Stimulated activated naive CD8-positive, alpha-beta T cell treated with anti-CD3 and anti-CD28 coated beads, Interleukin-15, Interleukin-2, amounts not matched to agents 100 U/mL and 50 U/mL, for 24 hours (primary cell): Measurements from ENCODE around the gene HOXA4.

Experiments
- ATAC-seq: fragments of 150-1000 bp; cut with Tn5 transposase; one replicate; pipeline ENCODE4 v1.10.0; 2021
- DNase-seq: peaks from one replicate; pipeline ENCODE4 v3.0.0; 2021

Gene HOXA4

DNA sequence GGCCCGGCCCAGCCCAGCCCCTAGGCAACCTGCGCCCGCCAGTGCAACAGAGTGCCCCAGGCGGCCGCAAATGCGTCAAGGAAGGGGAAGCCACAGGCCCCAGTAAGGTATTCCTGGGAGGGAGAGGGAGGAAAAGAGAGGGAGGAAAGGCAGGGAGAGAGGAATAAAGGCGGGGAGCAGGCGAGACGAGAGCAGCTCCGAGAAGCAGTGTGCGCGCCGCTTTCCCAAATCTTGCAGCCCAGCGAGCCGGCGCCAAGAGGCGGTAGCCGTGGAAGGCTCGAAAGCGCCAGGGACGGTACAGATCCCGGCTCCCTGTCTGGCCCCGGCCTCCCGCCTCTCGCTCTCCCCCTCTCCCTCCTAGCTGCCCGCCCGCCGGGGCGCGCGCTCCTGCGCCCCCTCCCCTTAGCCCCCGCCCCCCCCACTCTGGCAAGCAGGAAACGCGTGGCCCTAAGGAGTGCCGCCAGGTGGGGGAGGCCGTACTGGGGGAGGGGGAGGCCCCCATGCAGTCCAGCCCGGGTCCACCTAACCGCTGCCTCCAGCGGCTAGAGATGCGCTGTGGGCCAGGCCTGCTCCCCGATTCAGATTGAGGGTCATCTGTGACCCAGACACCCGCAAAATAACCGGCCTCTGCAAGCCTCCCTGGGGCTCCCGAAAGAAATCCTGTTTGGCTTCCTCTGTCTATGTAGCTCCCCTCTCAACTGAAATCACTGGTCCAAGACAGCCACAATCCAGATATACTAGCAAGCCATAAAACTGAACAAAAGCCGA is 39.3 kb upstream of the HOXA4 start:
- ATAC-seq (no peak), DNase-seq (no peak)

DNA sequence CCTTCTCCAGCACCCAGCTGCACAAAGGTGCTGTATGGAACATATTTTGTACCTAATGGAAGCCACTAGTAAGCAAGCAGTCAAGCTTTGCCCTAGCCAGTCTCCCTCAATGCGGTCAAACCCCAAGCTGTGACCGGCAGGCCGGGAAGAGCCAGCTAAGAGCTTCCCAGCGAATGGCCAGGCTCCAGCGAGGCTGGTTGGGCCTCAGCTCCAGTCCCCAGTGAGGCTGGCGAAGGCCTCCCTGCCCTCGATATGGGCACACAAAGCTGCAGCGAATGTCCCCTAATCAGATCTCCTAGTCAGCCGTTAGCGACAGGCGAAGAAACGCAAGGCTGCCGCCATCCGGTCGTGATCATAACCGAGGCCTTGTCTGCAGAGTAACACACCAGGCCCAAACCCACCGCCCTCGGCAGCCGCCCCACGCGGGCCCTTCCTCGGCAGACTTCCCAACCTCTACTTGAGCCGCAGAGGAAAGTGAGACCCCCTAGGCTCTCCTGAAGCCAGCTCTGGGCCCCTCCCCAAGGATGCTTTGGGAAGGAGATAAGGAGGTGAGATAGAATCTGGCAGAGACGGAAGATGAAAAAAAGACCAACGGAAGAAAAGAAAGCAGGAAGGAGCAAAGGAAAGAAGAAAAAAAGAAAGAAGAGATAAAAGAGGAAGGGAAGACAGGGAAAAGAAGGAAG is 37.8 kb upstream of the HOXA4 start:
- DNase-seq = no peak
- ATAC-seq = no peak

DNA sequence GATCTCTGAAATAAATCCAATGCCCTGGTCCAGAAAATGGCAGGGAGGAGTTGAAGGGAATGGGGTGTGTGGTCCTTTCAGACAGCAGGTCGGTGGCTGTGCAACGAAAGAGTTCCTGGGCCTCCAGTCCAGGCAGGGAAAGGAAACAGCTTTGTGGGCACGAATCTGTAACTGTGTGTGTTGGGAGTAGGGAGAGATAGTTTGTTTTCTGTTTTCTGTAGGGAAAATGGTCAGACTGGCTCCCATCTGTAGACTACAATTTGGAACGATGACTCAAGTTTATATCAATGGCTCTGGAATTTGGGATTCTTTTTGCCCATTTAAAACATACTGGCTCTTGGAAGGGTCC is 37.3 kb upstream of the HOXA4 start:
- ATAC-seq (no peak), DNase-seq (no peak)

DNA sequence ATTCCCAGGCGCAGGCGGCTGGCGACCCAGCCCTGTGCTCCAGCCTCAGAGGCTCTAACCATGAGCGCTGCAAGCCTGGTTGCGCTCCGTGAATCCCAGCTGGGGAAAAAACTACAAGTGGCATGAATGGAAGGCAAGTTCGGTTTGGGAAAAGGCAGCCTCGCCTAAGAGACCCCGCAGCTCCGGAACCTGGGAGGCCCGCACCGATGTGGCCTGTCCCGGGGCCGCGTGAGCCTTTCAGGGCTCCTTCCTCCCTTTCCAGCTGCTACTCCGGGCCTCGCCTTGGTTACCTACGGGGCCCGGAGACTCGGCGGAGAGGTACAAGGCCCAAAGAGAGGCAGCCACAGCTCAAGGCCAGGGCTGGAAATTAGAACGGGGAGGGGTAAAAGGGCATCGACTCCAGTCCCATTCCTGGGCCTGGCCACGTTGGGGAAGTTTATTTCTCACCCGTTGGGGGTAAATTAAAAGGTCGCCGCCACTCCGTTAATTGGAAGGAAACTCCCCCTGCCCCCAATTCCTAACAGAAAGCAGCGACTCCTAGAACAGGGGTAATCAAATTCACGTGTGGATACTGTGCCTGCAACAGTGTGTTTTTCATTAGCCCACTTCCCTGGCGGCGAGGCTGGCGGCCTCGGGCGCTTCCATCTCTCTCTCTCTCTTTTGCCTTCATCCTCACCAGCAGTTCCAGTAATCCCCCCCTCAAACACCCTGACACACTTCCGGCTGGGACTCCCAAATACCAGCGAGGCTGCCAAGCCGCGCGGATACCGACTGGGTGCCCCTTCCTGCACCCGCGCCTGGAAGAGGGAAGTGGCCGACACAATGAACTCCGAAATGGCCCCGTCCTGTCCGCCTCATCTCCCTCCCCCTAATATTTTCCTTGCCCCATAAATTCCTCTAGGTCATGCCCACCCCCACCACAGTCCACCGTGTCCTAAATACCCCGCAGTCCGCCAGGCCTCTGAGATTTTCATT is 36.3 kb upstream of the HOXA4 start:
- DNase-seq = no peak
- no peak for ATAC-seq

DNA sequence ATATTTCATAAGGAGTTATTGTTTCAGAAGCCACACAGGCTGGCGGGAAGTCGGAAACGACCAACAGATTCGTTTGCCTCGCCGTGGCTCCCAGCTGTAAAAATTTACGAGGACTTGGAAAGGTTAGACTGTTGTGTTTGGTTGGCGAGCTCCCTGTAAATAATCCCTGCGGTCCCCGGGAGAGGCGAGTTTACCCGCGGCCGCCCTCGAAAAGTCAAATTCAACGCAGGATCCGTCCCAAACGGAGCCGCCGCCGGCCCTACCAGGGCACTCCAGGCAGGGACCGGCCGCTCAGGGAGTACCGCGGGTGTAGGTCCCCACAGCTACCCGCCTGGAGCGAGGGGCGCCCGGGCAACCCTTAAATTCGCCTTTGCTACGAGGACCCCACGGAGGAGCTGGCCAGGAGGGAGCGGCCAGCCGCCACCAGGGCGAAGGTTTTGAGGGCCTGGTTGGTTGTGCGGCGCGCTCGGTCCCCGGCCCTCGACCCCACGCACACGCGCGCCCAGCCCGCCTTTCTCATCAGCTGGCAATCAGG is 35.5 kb upstream of the HOXA4 start:
- no peak for DNase-seq
- ATAC-seq = no peak

DNA sequence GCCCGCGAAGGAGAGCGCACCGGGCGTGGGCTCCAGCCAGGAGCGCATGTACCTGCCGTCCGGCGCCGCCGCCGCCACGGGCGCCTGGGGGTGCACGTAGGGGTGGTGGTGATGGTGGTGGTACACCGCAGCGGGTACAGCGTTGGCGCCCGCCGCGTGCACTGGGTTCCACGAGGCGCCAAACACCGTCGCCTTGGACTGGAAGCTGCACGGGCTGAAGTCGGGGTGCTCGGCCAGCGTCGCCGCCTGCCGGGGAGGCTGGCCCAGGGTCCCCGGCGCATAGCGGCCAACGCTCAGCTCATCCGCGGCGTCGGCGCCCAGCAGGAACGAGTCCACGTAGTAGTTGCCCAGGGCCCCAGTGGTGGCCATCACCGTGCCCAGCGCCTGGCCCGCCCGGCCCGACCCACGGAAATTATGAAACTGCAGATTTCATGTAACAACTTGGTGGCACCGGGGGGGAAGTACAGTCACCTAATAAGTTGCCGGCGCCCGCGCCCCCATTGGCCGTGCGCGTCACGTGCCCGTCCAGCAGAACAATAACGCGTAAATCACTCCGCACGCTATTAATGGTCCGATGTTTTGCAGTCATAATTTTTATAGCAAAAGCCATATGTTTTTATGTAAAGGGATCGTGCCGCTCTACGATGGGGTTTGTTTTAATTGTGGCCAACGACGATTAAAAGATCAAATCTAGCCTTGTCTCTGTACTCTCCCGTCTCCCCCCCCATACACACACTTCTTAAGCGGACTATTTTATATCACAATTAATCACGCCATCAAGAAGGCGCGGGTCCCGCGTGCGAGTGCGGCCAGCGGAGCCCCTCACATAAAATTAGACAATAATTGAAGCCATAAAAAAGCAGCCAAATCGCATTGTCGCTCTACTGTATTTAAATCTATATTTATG is 34.8 kb upstream of the HOXA4 start, which contains the start of gene HOXA9:
TSS of gene HOXA9 (minus strand) at position 449 of the 907 bp plus-strand sequence. CDS start at position 369, 80 bp downstream.
- ATAC-seq (no peak), DNase-seq (no peak)

DNA sequence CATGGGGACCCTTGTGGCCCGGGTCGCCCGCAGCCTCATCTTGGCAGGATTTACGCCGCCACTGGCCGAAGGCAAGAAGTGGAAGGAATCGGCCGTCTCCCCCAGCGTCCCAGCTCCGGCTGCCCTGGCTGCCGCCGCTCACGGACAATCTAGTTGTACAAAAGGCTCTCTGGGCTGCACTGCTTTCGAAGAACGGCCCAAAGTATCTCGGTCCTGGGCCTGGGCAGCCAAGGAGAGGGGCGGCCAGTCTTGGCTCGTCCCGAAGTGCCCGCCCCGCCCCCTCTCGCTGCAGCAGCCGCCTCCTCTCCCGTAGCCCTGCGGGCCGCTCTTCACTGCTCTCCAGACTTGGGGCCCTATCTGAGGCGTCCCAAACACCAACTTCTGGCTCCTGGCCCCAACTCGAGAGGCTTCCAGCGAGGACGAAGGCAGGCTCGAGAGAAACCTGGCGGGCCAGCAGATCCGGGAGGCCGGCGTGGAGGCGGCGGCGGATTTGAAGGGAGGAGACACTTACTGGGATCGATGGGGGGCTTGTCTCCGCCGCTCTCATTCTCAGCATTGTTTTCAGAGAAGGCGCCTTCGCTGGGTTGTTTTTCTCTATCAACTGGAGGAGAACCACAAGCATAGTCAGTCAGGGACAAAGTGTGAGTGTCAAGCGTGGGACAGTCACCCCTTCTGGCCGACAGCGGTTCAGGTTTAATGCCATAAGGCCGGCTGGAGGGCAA is 34.0 kb upstream of the HOXA4 start:
- ATAC-seq (no peak), DNase-seq (no peak)

DNA sequence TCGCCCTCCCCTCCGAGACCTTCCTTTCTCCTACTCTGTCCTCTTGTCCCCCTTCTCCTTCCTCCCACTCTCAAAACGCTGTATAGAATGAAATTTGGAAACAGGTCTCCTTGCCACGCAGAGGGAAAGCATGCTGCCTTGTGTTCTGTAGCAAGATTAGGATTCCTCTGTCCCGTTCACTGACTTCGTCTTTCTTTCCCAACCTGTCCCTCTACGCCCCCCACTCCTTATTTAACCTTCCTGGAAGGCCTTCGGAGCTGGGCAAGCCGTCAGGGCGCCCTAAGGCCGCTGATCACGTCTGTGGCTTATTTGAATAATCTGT is 33.4 kb upstream of the HOXA4 start:
- no peak for DNase-seq
- ATAC-seq = no peak

DNA sequence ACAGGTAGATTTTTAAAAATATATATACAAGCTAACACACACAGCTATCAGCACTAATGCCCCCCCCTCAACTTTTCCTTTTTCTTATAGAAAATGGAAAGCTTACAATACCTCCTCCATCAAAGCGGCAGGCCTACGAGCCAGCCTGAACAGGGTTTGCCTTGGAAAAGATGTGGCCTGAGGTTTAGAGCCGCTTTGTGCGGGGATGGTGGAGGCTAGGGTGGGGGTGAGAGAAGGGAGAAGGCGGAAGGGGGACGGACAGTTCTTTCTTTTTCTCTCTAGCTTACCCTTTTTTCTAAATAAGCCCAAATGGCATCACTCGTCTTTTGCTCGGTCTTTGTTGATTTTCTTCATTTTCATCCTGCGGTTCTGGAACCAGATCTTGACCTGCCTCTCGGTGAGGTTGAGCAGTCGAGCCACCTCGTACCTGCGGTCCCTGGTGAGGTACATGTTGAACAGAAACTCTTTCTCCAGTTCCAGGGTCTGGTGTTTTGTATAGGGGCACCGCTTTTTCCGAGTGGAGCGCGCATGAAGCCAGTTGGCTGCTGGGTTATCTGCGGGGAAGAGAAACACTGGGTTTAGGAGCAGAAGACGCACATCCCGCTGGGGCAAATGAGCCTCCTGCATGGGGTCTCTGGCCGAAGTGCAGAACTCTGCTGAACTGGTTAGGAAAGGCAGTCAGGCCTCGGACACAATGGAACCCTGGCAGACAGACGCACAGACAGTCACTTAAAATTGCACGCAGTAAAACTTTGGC is 32.9 kb upstream of the HOXA4 start:
- DNase-seq = no peak
- ATAC-seq = no peak

DNA sequence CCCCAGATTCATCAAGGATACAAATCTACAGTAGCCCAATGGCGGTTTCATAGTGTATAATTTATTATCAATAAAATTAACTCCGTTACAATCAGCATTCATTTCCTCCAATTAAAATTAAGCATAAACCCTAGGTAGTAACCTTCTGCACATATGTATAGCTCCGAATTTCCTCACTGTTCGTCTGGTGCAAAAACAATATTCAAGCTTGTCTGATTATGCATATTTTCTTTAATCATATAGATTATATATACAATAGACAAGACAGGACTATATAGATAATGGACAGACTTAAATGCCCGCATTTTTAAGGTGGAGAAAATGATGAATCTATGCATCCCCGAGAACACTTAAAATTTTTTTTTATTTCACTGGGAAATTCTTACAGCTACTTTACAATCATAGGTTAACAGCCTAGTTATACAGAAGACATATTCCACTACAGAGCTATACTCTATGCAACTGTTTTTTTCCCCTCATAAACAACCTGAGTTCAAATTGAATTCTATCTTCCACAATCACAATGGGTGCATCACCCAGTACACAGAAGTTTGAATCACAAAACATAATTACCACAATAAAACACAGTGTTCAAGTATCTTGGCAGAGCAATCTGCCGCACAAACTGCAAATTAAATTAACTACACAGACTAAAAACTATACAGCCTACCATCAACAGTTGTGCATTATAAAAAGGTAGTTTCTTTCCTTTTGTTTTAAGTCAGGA is 32.2 kb upstream of the HOXA4 start:
- DNase-seq (no peak), ATAC-seq (no peak)

DNA sequence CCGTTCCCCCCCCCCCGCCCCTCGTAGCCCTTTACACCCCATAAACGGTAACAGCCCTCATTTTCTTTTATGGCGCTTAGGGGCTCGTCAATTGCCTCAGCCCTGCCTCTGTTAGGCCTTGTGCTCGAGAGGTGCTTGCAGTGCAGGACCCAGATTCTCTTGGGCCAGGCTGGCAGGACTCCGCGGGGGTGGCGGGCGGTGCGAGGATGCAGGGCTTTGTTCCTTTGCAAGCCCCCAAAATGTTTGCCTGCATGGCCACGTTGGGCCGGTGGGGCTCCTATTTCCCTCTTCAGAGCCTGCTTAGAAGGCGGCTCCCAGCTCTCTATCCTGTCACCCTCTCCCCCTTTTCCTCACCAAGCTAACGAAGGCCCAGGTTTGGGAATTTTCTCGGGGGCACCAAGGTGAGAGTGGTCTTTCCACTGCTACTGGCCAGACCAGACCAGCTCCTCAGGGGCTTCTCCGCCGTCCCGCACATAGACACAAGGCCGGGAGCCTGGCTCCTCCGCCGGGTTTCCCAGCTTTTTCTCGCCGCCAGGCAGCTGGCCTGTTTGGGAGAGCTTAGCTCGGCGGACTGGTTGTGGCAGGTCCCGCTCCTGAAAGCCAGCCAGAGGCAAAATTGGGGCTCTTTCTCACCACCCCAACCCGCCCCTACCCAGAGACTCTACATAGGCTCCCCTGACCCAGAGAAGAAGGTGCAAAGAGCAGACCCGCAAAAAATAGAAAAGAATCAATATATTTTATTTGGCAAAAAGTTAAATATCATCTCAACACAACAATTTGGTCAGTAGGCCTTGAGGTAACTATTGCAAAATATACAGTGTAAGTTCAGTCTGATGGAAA is 31.4 kb upstream of the HOXA4 start:
- ATAC-seq (no peak), DNase-seq (no peak)

DNA sequence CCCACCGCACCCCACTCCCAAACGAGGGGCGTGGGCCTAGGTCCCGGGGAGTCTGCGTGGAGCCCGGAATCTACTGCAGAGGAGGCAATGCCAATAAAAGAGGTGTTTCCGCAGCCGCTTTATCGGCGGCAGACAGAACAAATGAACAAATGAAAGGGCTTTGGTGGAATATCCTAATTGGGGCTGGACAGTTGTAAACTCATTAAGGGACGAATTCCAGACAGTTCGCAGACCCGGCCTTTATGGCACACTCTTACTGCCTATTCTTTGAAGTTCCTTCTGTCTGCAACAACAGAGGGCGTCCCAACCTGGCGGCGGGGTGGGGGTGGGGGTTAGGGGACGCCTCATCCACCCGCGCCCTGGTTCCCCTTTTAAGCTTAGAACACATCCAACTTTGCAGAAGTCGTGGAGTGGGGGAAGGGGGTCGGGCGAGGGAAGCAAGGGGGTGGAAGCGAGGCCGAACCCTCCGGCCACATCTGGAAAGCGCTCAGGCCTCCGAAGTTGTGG is 30.7 kb upstream of the HOXA4 start:
- ATAC-seq (no peak), DNase-seq (no peak)

DNA sequence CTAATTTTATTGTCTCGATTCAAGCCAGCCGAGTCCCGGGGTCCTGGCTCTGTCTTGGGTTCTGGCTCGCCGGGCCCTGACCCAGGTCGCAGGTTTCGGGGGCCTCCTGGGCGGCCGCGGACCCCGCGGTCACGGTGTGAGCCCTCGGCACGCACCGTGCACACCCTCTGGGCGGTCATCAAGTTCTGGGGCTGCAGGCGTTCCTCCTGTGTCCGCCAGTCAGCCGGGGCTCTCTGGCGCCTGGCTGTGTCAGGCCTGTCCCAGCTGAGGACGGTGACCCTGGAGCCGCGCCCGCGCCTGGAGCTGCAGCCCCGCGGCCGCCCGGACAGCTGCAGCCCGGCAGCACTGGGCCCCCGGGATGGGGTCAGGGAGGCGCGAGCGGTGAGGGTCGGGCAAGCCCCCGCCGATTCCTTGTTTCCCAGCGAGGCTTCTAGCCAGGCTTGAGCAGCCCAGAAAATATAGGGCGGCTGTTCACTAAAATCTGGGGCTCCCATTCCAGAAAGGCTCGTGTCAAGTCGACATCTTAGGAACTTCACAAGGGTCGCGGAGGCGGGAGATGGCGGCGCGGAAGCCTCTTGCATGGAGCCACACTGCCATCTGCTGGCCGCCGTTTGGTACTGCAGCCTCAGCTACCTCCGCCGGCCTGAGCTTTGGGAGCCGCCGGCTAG is 30.1 kb upstream of the HOXA4 start:
- DNase-seq = peak; percentile 90
- peak; percentile 60 for ATAC-seq

DNA sequence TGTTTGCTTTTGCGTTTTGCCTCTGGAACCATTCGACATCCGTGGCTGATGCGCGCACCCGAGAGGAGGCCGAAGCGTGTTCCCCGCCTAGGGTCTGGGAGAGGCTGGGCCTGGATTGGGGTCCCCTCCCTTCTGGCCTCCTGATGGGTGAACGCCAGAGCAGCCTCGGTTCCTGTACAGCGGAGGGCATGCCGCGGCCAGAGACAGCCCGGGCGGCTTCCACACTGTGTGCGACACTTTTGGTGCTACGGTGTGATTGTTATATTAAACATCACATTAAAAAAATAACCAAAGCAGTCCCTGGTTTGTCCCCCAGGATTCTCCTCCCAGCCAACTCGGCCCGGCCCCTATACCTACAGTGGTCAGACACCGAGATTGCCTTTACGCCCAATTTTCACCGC is 29.6 kb upstream of the HOXA4 start:
- DNase-seq = no peak
- peak; percentile 10 for ATAC-seq

DNA sequence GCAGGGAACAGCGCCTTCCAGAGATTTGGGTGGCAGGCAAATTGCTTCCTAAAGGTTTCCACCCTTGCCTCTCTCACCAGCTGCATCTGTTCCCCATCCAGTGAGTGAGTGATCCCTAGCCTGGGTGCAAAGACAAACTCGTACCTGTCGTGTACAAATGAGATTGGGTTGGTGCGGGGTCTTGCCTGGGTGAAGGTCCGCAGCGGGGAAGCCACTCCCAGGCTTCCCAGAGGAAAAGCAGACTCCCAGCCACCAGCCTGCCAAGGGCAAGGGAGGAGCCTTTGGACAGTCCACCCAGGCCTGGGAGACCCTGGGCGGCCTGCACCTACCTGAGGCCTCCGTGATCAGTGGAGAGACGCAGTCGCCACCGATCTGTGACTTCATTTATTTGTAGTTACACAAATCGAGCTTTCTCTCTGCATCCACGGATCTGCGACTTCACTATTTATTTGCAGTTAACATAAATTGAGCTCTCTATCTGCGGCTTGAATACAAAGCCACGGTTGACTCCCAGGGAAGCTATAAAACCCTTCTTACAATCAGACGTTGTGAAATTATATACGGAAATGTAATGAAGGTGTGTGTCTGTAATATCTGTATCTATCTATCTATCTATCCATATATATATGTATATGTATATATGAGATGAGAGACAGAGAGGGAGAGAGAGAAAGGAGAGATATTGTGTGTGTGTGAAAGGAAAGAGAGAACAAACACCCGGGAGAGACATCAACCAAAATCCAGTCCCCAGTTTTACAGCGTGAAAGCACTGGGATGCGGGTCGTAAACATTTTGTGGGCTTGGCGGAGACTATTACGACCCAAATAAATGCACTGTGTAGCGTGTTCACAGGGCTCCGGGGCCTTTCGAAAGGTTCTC is 28.9 kb upstream of the HOXA4 start:
- DNase-seq (no peak), ATAC-seq (no peak)

DNA sequence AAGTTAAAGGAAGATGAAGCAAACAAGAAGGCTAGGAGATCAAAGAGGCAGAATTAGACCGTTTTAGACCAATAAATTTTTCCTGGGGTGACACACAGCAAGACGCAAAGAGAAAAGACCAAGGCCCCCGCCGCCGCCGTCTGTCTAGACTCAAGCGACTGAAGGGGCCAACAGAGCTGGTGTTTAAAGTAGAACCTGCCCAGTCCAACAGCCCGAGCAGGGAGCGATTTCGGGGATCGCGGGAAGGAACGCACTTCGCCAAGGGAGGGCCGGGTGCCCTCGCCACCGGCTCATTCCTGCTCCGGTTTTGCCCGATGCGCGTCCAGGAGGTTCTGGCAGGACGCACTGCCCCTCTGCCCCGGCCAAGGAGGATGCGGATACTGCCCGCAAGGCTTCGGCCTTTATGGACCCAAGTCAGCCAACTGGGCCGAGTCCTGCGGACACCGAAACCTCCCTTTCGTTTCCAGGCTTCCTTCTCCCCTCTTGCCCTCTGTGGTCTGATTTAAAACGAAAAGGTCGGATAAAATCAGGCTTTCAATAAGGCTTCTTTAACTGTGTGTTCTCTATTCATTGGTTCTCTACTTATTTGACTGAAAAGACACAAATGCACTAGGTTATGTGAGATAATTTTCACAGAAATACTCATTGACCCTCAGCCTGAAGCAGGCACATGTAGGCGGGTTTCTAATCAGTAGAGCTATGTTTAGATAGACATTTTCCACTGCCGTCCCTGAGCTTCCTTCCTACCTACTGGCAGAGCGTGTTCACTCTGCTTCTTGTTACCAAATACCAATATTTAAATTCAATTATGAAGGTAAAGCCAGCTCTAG is 28.1 kb upstream of the HOXA4 start:
- DNase-seq = no peak
- no peak for ATAC-seq
